Caco-2 (cell line): ENCODE measurements around the gene RHOG. TPM values are rescaled to one million over a fixed set of nuclear protein-coding genes. Genes with fewer than 3 reads are reported as not detected.
A peak's percentile ranks its signal among the peaks of the same experiment; 100 is the strongest.

ENCODE experiments used
- BruUV-seq: library from RNA; stranded (reverse); fragments of 400-500 nt; replicated peaks from 2 replicates; lab custom pipeline; 2021; lab: Mats Ljungman, UMichigan
- CTCF ChIA-PET: fragments of 300-600 bp; sonication (Branson Sonifier 250); formaldehyde crosslinking; loops from one replicate; lab custom pipeline; 2022; ENCODE audit warnings: antibody characterized with exemption; lab: Charles Lee
- POLR2A ChIA-PET: fragments of 300-600 bp; sonication (Branson Sonifier 250); formaldehyde crosslinking; loops from one replicate; lab custom pipeline; 2022; ENCODE audit warnings: antibody characterized with exemption; lab: Charles Lee
- DNase-seq, 2 experiments: peaks; one replicate each; pipeline versions ENCODE4 v3.0.0 to v3.0.0-alpha.2; 2020 to 2022
- H3K27me3 ChIP-seq: replicated peaks from 2 replicates; pipeline ENCODE4 v1.6.0; 2011; ENCODE audit warnings: low read length; ENCODE audit not compliant: control insufficient read depth, insufficient read depth
- H3K36me3 ChIP-seq: 2 replicates; pipeline ENCODE4 v1.5.1; 2011; ENCODE audit warnings: low read length; ENCODE audit not compliant: control insufficient read depth, insufficient read depth
- H3K4me1 ChIP-seq: fragments of 250-450 bp; sonication (Bioruptor Pico); 2 replicates; pipeline ENCODE4 v1.5.1; 2020; ENCODE audit warnings: mild to moderate bottlenecking
- H3K4me3 ChIP-seq: 2 replicates; pipeline ENCODE4 v1.5.1; 2011; ENCODE audit warnings: low read depth, mild to moderate bottlenecking, control low read depth, low read length
- H3K9me3 ChIP-seq: fragments of 250-450 bp; sonication (Bioruptor Pico); 2 replicates; pipeline ENCODE4 v1.5.1; 2020; ENCODE audit warnings: mild to moderate bottlenecking, moderate library complexity
- H3K27ac Mint-ChIP-seq: one replicate; pipeline ENCODE4 v1.8.0; 2022; ENCODE audit warnings: mixed read lengths; ENCODE audit not compliant: unreplicated experiment
- H3K27me3 Mint-ChIP-seq: one replicate; pipeline ENCODE4 v1.8.0; 2022; ENCODE audit warnings: mixed read lengths; ENCODE audit not compliant: insufficient read depth, unreplicated experiment
- H3K36me3 Mint-ChIP-seq: one replicate; pipeline ENCODE4 v1.8.0; 2022; ENCODE audit warnings: mild to moderate bottlenecking, mixed read lengths; ENCODE audit not compliant: insufficient read depth, unreplicated experiment
- H3K4me1 Mint-ChIP-seq: one replicate; pipeline ENCODE4 v1.8.0; 2022; ENCODE audit warnings: low read depth, mixed read lengths; ENCODE audit not compliant: unreplicated experiment
- H3K4me3 Mint-ChIP-seq: one replicate; pipeline ENCODE4 v1.8.0; 2022; ENCODE audit warnings: mild to moderate bottlenecking, moderate library complexity, mixed read lengths; ENCODE audit not compliant: unreplicated experiment
- H3K9me3 Mint-ChIP-seq: one replicate; pipeline ENCODE4 v1.8.0; 2022; ENCODE audit warnings: mixed read lengths; ENCODE audit not compliant: unreplicated experiment
- CTCF ChIP-seq, 2 experiments: fragments of 200-600 bp in 1 of 2; IDR thresholded peaks; 1 replicate in 1 of 2; 2 replicates in 1 of 2; pipeline versions ENCODE4 v1.5.1 to v1.8.0; 2011 to 2022; ENCODE audit warnings: antibody characterized with exemption in 1 of 2, control low read depth in 1 of 2, inconsistent platforms in 1 of 2, low read depth in 1 of 2, low read length in 1 of 2, mild to moderate bottlenecking in 1 of 2, moderate library complexity in 1 of 2; ENCODE audit not compliant: insufficient read depth in 1 of 2, severe bottlenecking in 1 of 2, unreplicated experiment in 1 of 2
- intact Hi-C: fragments of 100-400 bp; cut with micrococcal nuclease; formaldehyde crosslinking; loops from one replicate; pipeline ENCODE4 v1.10.0; 2022; ENCODE audit not compliant: unreplicated experiment
- total RNA-seq: library from RNA; stranded (reverse); gene quantifications from 2 replicates; pipeline ENCODE4 v1.2.3, GENCODE V29; 2022

RHOG gene
- total RNA-seq, 1 experiment from 2014 or later: 36.9 TPM

DNA sequence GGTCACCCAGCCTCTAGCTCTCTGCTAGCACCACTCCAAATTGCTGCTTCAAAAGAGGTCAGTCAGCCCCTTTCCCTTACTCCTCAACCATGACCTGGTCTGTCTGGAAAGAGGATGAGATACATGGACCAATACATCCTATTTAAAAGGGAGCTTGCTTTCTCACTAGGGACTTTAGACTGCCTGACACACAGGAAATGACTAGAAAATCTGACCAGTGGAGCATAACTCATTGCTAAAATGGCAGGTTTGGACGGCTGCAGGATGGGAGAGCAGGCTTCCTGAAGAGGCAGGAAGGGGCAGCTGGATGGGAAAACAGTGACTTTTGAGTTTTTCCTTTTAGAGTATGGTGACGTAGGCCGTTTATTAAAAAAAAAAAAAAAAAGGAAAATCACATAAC lies 40.0 kb upstream of the RHOG start:
- Mint-ChIP-seq H3K9me3 (no peaks in the 10 kb centered on the region), H3K4me3 (no peak overlapping the region), H3K27me3 (no peaks in the 10 kb centered on the region), H3K36me3 (no peaks in the 10 kb centered on the region), H3K27ac (peak overlapping the region; percentile 90), H3K4me1 (peaks cover 40% of the 10 kb centered on the region)
- DNase-seq: no peak
- Histone ChIP-seq H3K36me3 (no peaks in the 10 kb centered on the region), H3K4me3 (no peak overlapping the region), H3K4me1 (peaks cover 53% of the 10 kb centered on the region), H3K27me3 (no peaks in the 10 kb centered on the region), H3K9me3 (no peaks in the 10 kb centered on the region)
- ChIA-PET POLR2A (no interaction called here), CTCF (interaction anchor here (1.1 to 2.0 kb wide), 2 partner anchors 26 to 32 kb away, joined by 4 to 12 read pairs; partner anchors contain the start of gene STIM1)
- TF ChIP-seq CTCF (IDR thresholded peaks at IDR 0.05; ENCODE audit: insufficient read depth in 1 of 2, low read depth in 1 of 2, low read length in 1 of 2, severe bottlenecking in 1 of 2, unreplicated experiment in 1 of 2): no peak
- intact Hi-C loops: loop anchor here (1.0 kb wide), 1 partner anchor 25 kb away; no protein-coding TSS in a partner anchor
- BruUV-seq: no TSS peak

DNA sequence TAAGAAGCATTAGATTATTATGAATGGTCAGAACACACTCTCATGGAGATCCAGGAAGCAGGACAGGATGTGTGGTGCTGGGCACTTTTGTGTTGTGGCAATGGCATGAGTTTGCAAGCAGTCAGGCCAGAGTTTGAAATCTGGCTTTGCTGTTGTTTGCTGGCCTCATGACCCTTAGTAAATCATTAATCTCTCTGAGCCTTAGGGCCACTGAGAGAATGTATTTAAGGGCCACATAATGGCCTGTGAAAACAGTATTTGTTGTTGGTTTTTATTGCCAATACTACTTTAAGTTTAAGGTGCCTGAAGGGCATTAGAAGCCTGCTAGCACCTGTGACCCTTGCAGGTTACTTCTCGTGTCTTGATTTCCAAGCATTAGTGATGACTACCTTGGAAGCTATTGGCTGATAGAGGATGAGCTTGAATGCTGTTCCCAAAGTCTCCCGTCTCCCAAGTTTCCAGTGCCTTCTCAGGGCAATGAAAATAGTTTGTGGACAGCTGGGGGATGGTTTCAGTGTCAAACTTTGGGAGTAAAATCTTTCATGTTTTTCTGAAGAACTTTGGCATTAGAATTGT lies 39.3 kb upstream of the RHOG start:
- peak overlapping the region; percentile 90 for H3K27ac Mint-ChIP-seq
- ChIA-PET POLR2A (no interaction called here), CTCF (interaction anchor here (1.1 to 2.0 kb wide), 2 partner anchors 25 to 31 kb away, joined by 4 to 12 read pairs; partner anchors contain the start of gene STIM1)
- peak; percentile 51 to 61 for DNase-seq
- H3K4me3 Mint-ChIP-seq: no peak overlapping the region
- H3K4me1 ChIP-seq: peaks cover 53% of the 10 kb centered on the region
- intact Hi-C loops: loop anchor here (1.0 kb wide), 1 partner anchor 25 kb away; no protein-coding TSS in a partner anchor
- no peaks in the 10 kb centered on the region for H3K36me3 Mint-ChIP-seq
- peaks cover 40% of the 10 kb centered on the region for H3K4me1 Mint-ChIP-seq
- no peaks in the 10 kb centered on the region for H3K27me3 Mint-ChIP-seq
- H3K27me3 ChIP-seq: no peaks in the 10 kb centered on the region
- no peak overlapping the region for H3K4me3 ChIP-seq
- no peaks in the 10 kb centered on the region for H3K36me3 ChIP-seq
- no TSS peak for BruUV-seq
- TF ChIP-seq CTCF (IDR thresholded peaks at IDR 0.05; ENCODE audit: insufficient read depth in 1 of 2, low read depth in 1 of 2, low read length in 1 of 2, severe bottlenecking in 1 of 2, unreplicated experiment in 1 of 2): no peak
- H3K9me3 ChIP-seq: no peaks in the 10 kb centered on the region
- no peaks in the 10 kb centered on the region for H3K9me3 Mint-ChIP-seq

GRCh38 chr11:3879216-3879966 lies 38.6 kb upstream of the RHOG start:
- Mint-ChIP-seq H3K27ac (peak overlapping the region; percentile 90), H3K4me3 (no peak overlapping the region), H3K4me1 (peaks cover 40% of the 10 kb centered on the region), H3K27me3 (no peaks in the 10 kb centered on the region), H3K9me3 (no peaks in the 10 kb centered on the region), H3K36me3 (no peaks in the 10 kb centered on the region)
- intact Hi-C loops: no loop called here
- H3K4me3 ChIP-seq: no peak overlapping the region
- H3K9me3 ChIP-seq: no peaks in the 10 kb centered on the region
- H3K36me3 ChIP-seq: no peaks in the 10 kb centered on the region
- no TSS peak for BruUV-seq
- TF ChIP-seq CTCF (IDR thresholded peaks at IDR 0.05; ENCODE audit: insufficient read depth in 1 of 2, low read depth in 1 of 2, low read length in 1 of 2, severe bottlenecking in 1 of 2, unreplicated experiment in 1 of 2): no peak
- peaks cover 53% of the 10 kb centered on the region for H3K4me1 ChIP-seq
- ChIA-PET CTCF (interaction anchor here (2.0 to 4.0 kb wide), 2 partner anchors 24 to 25 kb away, joined by 12 to 24 read pairs; partner anchors contain the start of gene STIM1), POLR2A (no interaction called here)
- H3K27me3 ChIP-seq: no peaks in the 10 kb centered on the region
- no peak for DNase-seq
